ENCODE results near the gene SLC6A8.

- TF ChIP-seq CTCF (conservative IDR thresholded peaks at IDR 0.05; ENCODE audit: low read depth, low read length) (no peak), EZH2 (IDR thresholded peaks at IDR 0.05; ENCODE audit: low read length, unreplicated experiment) (no peak), EZH2phosphoT487 (IDR thresholded peaks at IDR 0.05; ENCODE audit: borderline replicate concordance, low read length) (no peak)
Measured at GRCh38 chrX:153670748-153671588, 16.8 kb upstream of the SLC6A8 start.
